Bronchial epithelial cell (primary cell): ENCODE data around the gene PRR29. TPM values are rescaled to one million over a fixed set of nuclear protein-coding genes. Genes with fewer than 3 reads are reported as not detected.

Experiments
- DNase-seq: peaks from one replicate; pipeline ENCODE4 v3.0.0-alpha.2; 2010; ENCODE audit warnings: low read depth
- FAIRE-seq: peaks from 2 replicates; lab custom pipeline; 2011; peaks lifted over from hg19 to GRCh38; lab: Jason Lieb, UNC
- H3K27me3 ChIP-seq: 2 replicates; pipeline ENCODE4 v1.5.1; 2011; ENCODE audit warnings: low read length; ENCODE audit not compliant: control insufficient read depth, insufficient read depth
- H3K36me3 ChIP-seq: 2 replicates; pipeline ENCODE4 v1.5.1; 2011; ENCODE audit warnings: low read length; ENCODE audit not compliant: control insufficient read depth, insufficient read depth
- H3K4me3 ChIP-seq: 2 replicates; pipeline ENCODE4 v1.5.1; 2011; ENCODE audit warnings: mild to moderate bottlenecking, low read depth, low read length, control low read depth
- total RNA-seq: library from RNA; depleted of rRNA; stranded (reverse); fragments of >200 nt; gene quantifications from 2 replicates; pipeline ENCODE4 v1.2.1, GENCODE V29; 2014
- TF ChIP-seq, protein P1 (sequence below): IDR thresholded peaks from 2 replicates; pipeline ENCODE4 v1.5.1; 2011; ENCODE audit warnings: mild to moderate bottlenecking, moderate library complexity, low read length, control low read depth, inconsistent platforms; ENCODE audit not compliant: insufficient read depth, severe bottlenecking

The PRR29 gene
- total RNA-seq, 1 donor from 2014 or later, result not detected

GRCh38 chr17:63988741-63989621 lies 9.2 kb upstream of the PRR29 start:
- Histone ChIP-seq H3K4me3 (no peak overlapping the region), H3K36me3 (no peaks in the 10 kb centered on the region), H3K27me3 (peaks cover 15% of the 10 kb centered on the region)
- FAIRE-seq (no peak), DNase-seq (no peak)
- TF ChIP-seq, protein P1, sequence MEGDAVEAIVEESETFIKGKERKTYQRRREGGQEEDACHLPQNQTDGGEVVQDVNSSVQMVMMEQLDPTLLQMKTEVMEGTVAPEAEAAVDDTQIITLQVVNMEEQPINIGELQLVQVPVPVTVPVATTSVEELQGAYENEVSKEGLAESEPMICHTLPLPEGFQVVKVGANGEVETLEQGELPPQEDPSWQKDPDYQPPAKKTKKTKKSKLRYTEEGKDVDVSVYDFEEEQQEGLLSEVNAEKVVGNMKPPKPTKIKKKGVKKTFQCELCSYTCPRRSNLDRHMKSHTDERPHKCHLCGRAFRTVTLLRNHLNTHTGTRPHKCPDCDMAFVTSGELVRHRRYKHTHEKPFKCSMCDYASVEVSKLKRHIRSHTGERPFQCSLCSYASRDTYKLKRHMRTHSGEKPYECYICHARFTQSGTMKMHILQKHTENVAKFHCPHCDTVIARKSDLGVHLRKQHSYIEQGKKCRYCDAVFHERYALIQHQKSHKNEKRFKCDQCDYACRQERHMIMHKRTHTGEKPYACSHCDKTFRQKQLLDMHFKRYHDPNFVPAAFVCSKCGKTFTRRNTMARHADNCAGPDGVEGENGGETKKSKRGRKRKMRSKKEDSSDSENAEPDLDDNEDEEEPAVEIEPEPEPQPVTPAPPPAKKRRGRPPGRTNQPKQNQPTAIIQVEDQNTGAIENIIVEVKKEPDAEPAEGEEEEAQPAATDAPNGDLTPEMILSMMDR, result no peak

DNA sequence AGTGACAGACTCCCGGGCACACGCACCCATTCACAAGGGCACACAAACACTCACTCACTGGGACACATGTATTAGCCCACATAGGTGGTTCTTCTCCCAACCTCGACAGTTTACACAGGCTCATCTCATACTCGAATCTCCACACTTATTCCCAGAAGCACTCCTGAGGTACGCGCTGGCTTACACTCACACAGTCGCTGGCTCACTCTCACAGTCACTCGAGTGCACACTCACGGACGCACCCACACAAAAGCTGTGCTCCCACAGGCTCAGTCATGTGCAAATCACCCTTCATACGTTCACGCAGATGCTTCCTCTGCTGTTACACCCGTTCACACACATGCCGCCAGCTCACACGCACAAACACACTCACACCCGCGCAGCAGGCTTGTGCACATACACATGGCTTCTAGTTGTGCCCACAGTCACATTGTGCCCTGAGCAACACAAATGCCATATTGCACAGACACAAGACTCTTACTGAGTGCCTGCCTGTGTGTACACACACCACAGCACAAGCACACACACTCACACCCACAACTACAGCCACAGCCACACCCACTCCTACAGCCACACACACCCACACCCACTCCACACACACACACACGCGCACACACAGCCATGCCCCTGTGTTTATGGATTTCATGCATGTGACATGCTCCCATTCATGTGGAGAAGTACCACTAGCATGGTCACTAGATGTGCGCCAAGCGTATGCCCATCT lies 8.4 kb upstream of the PRR29 start:
- peaks cover 15% of the 10 kb centered on the region for H3K27me3 ChIP-seq
- FAIRE-seq, result peak; percentile 92

GRCh38 chr17:63991611-63992010 lies 6.5 kb upstream of the PRR29 start:
- FAIRE-seq, result no peak
- Histone ChIP-seq H3K36me3 (no peaks in the 10 kb centered on the region), H3K4me3 (no peak overlapping the region), H3K27me3 (peaks cover 15% of the 10 kb centered on the region)
- no peak for DNase-seq
- TF ChIP-seq, protein P1, result no peak

More for the DNA sequence above, 8.4 kb upstream of the PRR29 start:
- no peak for DNase-seq
- Histone ChIP-seq H3K4me3 (no peak overlapping the region), H3K36me3 (no peaks in the 10 kb centered on the region)
- TF ChIP-seq, protein P1, result no peak

DNA sequence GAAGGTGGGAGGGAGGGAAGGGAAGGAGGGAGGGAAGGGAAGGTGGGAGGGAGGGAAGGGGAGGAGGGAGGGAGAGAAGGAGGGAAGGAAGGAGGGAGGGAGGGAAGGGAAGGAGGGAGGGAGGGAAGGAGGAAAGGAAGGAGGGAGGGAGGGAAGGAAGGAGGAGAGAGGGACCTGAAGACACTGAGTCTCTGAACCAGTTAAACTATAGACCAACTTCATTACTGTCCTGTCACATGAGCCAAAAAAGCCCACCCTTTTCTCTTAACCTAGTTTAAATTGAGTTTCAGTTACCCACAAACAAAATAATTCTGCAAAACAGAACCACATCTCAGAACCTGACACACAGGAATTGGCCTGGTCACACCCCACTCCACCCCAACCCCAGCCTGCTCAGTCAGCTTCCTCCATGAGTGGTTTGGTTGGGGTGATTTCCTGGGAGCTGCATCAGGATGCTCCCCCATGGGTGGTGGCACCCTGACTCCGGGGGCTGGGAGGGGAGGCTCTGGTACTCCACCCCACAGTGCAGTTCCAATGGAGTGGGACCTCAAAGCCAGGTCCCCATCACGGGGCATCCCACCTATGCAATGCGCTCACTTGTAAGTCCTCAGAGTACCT lies 4.7 kb upstream of the PRR29 start:
- FAIRE-seq (no peak), DNase-seq (no peak)
- H3K36me3 ChIP-seq, result no peaks in the 10 kb centered on the region
- H3K4me3 ChIP-seq, result no peak overlapping the region
- TF ChIP-seq, protein P1, result no peak
- peaks cover 21% of the 10 kb centered on the region for H3K27me3 ChIP-seq

DNA sequence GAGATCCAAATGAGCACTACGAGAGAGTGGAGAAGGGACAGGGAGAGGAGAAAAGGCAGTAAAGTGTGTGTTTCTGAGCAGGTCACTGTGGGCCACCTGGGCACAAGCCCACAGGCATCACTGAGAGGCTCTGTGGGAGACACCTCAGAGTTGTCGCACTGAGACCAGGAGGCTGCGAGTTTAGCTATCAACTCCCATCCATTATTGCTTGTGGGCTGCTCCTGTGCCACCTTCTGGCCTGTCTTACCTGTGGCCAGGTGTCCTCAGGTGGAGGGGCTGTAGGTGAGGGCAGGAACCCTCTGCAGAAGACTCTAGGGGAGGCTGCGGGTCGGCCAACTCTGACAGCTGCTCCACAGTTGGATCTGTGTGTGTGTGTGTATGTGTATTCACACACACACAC lies 2.5 kb upstream of the PRR29 start:
- no peak overlapping the region for H3K4me3 ChIP-seq
- peaks cover 12% of the 10 kb centered on the region for H3K27me3 ChIP-seq
- no peaks in the 10 kb centered on the region for H3K36me3 ChIP-seq
- TF ChIP-seq, protein P1, result no peak
- no peak for FAIRE-seq
- no peak for DNase-seq
